HG02588 (cell line): ENCODE results near the gene AOAH.

Experiments used
- ATAC-seq: cut with Tn5 transposase; IDR thresholded peaks from one replicate; pipeline ENCODE4 v1.9.1; 2021; ENCODE audit warnings: mild to moderate bottlenecking, moderate library complexity; ENCODE audit not compliant: unreplicated experiment

The AOAH gene

GRCh38 chr7:36605261-36606051, 118.8 kb downstream of the AOAH start:
- no peak for ATAC-seq

DNA sequence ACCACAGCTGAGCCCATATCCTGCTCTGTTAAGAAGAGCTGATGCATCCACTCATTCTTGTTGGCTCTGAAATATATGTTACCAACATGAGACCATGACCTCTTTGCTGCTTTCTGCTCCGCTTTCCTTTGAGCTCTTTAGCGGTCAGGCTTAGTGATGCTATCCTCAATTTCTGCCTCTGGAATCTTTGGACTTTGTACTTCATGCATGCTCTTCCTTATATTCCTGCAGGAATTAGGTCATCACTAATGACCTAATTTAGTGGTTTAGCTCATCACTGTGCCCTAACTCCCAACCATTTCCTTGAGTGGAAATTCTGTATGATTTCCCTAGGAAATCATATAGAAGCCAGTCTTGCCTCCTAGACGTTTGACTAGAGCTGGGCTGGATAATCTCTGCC, 119.5 kb downstream of the AOAH start:
- no peak for ATAC-seq

- no peak for ATAC-seq
Observed at GRCh38 chr7:36602934-36603887, 121.1 kb downstream of the AOAH start.

DNA sequence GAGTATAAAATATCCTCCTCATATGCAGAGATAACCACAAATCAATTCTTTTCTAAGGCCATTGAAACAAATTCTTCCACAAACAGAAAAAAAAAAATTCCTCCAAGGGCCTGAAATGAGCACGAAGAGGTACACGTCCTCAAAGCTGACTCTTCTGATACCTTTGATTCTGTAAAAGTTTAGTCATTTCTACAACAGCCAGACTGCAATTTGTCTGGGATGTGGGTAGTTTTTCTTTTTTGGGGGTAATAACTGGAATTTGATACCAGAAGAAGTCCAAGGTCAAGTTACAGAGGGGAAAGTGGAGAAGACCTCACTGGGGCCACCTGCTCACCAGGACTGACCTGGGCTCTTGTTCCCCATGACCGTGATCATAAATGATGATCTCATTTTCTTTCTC, 121.8 kb downstream of the AOAH start:
- no peak for ATAC-seq

DNA sequence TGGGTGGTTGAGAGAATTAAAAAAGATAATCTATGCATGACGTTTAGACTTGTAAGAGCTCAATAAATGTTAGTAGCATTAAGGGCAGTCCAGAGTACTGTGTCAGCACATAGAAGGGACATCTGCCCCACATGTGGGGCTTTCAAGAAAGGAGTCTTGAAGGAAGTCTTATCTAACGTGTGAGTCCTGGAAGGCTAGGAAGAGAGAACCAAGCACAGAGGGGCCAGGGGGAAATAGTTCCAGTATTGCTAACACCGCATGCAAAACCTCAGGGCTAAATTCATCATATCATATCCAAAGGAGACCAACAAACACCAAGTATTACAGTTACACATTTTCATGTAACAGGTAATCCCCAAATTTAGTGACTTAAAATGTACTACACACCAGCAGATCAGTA, 122.7 kb downstream of the AOAH start:
- no peak for ATAC-seq

GRCh38 chr7:36600869-36601530, 123.3 kb downstream of the AOAH start:
- ATAC-seq, result no peak

DNA sequence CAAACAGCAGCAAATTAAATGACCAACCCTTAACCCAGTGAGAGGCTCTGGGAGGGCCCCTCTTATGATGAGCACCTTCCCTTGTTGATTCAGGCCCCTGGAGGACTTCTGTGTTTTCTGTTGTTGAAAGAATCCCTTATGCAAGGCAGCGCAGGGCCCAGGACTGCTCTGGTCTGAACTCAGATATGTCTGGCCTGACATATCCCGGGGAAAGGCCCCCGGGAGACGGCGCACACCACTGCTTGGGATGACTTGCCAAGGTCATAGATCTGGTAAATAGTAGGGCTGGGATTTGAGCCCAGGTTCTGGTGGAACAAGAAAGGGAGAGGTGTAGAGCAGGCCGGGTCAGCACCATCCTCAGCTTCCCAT, 124.0 kb downstream of the AOAH start:
- ATAC-seq, result no peak

GRCh38 chr7:36599645-36600313, 124.5 kb downstream of the AOAH start:
- no peak for ATAC-seq

DNA sequence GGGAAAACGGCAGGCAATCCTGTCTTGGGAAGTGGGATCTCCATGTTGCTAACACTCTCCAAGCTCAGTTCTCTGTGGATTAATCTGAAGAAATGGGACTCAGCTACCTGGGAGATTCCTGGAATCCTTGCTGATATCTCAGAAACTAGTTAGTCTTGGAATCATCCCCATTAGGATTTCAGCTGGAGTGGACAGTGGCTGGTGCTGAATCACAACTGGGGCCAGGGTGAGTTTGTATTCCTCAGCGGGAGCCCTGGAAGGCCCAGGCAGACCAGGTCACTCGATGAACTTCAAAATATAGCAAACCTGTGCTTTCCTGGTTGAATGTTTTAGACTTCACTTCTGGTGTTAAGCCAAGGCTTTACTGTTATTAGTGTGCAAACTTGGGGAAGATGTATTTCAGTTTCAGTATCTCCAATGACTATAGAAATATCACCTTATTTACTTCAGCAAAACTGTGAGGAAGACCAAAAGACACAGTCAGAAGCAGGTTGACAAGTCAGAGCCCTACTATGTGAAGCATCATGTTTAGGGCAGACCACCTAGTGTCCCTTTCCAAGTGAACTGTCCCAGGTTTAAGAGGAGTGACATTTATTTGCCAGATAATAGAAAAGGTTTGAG, 126.1 kb downstream of the AOAH start:
- no peak for ATAC-seq

GRCh38 chr7:36597090-36597773, 127.1 kb downstream of the AOAH start:
- ATAC-seq, result no peak

GRCh38 chr7:36594445-36594844, 129.8 kb downstream of the AOAH start:
- no peak for ATAC-seq

- ATAC-seq, result no peak
Observed at GRCh38 chr7:36591636-36592035, 132.7 kb downstream of the AOAH start.

- ATAC-seq, result no peak
Observed at GRCh38 chr7:36589391-36589790, 134.9 kb downstream of the AOAH start.

DNA sequence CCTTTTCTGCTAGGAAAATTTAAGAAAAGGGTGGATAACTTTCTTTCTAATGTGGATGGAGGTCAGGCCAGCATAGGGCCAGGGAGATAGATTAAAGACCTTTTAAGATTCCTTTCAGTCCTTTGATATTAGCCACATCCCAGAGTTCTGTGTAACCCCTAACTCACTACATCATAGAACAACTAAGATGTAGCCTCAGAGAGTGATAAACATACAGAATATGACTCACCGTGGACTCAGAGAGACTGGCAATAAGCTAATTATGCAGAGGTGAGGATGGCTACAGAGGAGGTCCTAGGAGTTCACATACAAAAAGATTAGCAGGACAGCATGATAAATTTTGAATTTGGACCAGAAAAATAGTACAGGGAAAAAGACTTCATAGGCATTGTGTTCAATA, 141.0 kb downstream of the AOAH start:
- ATAC-seq, result no peak

DNA sequence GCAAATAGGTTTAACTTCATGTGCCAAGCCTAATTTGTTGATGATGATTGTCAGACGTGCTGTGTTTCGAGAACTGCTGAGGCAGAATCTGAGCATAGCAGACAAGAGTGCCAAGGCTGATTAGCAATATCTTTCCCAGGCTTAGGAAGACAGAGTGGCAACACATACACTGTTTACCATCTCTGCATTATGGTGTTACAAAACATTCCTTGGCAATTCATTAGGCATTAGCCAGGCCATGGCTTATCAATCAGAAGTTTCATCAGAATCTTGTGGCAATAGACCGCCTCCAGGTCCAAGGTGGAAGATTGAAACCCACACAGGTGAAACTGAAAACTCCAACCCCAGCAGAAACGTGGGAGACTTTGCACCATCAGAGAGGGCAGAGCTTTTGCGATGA, 148.5 kb downstream of the AOAH start:
- no peak for ATAC-seq

DNA sequence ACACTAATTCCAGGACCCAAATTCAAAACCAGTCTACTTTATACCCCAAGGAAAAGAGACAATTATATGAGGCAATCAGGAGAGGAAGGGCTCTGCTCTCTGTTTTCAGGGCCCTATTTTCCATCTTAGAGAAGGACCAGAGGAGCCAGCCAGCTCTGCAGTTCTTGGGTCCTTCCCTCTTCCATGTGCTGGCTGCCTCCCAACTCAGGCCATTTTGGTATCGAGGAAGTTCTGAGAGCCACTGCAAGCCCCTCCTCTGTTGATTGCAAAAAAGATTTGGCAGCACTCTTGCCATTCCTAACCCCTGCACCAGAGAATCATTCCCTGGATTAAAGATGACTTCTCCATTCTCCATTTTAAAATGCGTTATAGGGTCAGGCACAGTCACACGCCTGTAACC, 151.2 kb downstream of the AOAH start:
- no peak for ATAC-seq

GRCh38 chr7:36571190-36571560, 153.1 kb downstream of the AOAH start:
- ATAC-seq, result no peak

GRCh38 chr7:36570528-36571189, 153.6 kb downstream of the AOAH start:
- no peak for ATAC-seq

GRCh38 chr7:36568452-36568849, 155.8 kb downstream of the AOAH start:
- no peak for ATAC-seq
